Measurements from ENCODE around the gene PIEZO1.

DNA sequence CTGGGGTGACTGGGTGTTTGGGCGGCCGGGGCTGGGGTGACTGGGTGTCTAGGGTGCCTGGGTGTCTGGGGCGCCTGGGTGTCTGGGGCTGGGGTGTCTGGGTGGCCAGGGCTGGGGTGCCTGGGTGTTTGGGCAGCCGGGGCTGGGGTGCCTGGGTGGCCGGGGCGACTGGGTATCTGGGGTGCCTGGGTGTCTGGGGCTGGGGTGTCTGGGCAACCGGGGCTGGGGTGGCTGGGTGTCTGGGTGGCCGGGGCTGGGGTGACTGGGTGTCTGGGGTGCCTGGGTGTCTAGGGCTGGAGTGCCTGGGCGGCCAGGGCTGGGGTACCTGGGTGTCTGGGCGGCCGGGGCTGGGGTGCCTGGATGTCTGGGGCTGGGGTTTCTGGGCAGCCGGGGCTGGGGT, 40.1 kb upstream of the PIEZO1 start:
- TF ChIP-seq, protein P1, sequence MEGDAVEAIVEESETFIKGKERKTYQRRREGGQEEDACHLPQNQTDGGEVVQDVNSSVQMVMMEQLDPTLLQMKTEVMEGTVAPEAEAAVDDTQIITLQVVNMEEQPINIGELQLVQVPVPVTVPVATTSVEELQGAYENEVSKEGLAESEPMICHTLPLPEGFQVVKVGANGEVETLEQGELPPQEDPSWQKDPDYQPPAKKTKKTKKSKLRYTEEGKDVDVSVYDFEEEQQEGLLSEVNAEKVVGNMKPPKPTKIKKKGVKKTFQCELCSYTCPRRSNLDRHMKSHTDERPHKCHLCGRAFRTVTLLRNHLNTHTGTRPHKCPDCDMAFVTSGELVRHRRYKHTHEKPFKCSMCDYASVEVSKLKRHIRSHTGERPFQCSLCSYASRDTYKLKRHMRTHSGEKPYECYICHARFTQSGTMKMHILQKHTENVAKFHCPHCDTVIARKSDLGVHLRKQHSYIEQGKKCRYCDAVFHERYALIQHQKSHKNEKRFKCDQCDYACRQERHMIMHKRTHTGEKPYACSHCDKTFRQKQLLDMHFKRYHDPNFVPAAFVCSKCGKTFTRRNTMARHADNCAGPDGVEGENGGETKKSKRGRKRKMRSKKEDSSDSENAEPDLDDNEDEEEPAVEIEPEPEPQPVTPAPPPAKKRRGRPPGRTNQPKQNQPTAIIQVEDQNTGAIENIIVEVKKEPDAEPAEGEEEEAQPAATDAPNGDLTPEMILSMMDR (IDR thresholded peaks at IDR 0.05): no peak
- TF ChIP-seq POLR2A (IDR thresholded peaks at IDR 0.05) (no peak), POLR2AphosphoS5 (IDR thresholded peaks at IDR 0.05) (no peak)
